ENCODE data around the gene OR10R2.

- no peak for TF ChIP-seq CTCF (IDR thresholded peaks at IDR 0.05)
- TF ChIP-seq POLR2A (IDR thresholded peaks at IDR 0.05) = no peak
These were observed 26.6 kb upstream of the OR10R2 start for GRCh38 chr1:158445376-158445775.

Data from uterus (tissue), 2 donors.